Measurements from ENCODE around the gene TRIP11.

DNA sequence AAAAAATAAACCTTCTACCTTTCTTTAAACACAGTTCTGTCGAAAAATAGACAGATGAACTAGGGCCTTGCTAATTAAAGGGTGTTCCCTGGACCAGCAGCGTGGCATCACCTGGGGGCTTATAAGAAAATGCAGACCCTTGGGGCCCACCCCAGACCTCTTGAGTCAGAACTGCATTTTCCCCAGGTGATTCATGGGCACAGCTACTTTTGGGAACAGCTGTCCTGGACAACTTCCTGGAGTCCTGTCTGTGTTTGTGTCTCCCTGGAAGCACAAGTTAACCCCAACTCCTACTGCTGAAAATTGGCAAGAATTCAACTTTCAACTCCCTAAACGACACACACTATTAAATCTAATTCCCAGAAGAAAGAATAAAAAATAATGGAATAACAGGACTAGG, 110.2 kb downstream of the TRIP11 start:
- TF ChIP-seq EZH2phosphoT487 (IDR thresholded peaks at IDR 0.05; ENCODE audit: insufficient read depth, low read depth): no peak
- no peak for TF ChIP-seq EZH2 (IDR thresholded peaks at IDR 0.05; ENCODE audit: insufficient read depth, poor library complexity, severe bottlenecking)

Measured in GM23248 (cell line).